GM10266 (cell line): ENCODE results near the gene PTPN7.

ENCODE experiments used
- DNase-seq: peaks from one replicate; pipeline ENCODE4 v3.0.0; 2012; ENCODE audit errors: extremely low spot score
- CTCF ChIP-seq: IDR thresholded peaks from 2 replicates; pipeline ENCODE4 v1.5.1; 2012; ENCODE audit warnings: mild to moderate bottlenecking, low read depth; ENCODE audit not compliant: control insufficient read depth, insufficient read depth; ENCODE audit errors: missing control alignments

Gene PTPN7

GRCh38 chr1:202158810-202159533 is 1.4 kb downstream of the PTPN7 start:
- DNase-seq: no peak
- TF ChIP-seq CTCF: peak; percentile 61

GRCh38 chr1:202157945-202158344 is 2.5 kb downstream of the PTPN7 start:
- TF ChIP-seq CTCF: no peak
- no peak for DNase-seq

- no peak for DNase-seq
- TF ChIP-seq CTCF: no peak
Measured at GRCh38 chr1:202156590-202156989, 3.8 kb downstream of the PTPN7 start.

- no peak for DNase-seq
- no peak for TF ChIP-seq CTCF
Measured at GRCh38 chr1:202155478-202156021, 4.9 kb downstream of the PTPN7 start.

GRCh38 chr1:202154766-202155477 is 5.5 kb downstream of the PTPN7 start:
- DNase-seq: no peak
- peak; percentile 63 for TF ChIP-seq CTCF

GRCh38 chr1:202154148-202154765 is 6.1 kb downstream of the PTPN7 start:
- TF ChIP-seq CTCF: no peak
- no peak for DNase-seq
